ENCODE measurements around the gene FBXW7.
"Not testable (repeated sequence)": the region's sequence is repeated elsewhere in the genome, so short reads cannot be mapped to it uniquely, and the experiment has no call there.

FBXW7 gene

GRCh38 chr4:152535903-152536544 lies at the start of gene FBXW7:
FBXW7 (minus strand) TSS chr4:152536092; CDS start chr4:152411803, 124,289 bp downstream.
- in situ Hi-C loops (cut with MboI; ENCODE audit: low sequenced_read_pairs): no loop called here

- in situ Hi-C loops (cut with MboI; ENCODE audit: low sequenced_read_pairs): no loop called here
Observed at GRCh38 chr4:152585023-152585441, 49.1 kb upstream of the FBXW7 start.

- in situ Hi-C loops (cut with MboI; ENCODE audit: low sequenced_read_pairs): no loop called here
Observed at GRCh38 chr4:152581536-152582160, 45.8 kb upstream of the FBXW7 start.

GRCh38 chr4:152579916-152580315 lies 44.0 kb upstream of the FBXW7 start:
- in situ Hi-C loops (cut with MboI; ENCODE audit: low sequenced_read_pairs): no loop called here

- in situ Hi-C loops (cut with MboI; ENCODE audit: low sequenced_read_pairs): no loop called here
Observed at GRCh38 chr4:152579107-152579764, 43.3 kb upstream of the FBXW7 start.

- in situ Hi-C loops (cut with MboI; ENCODE audit: low sequenced_read_pairs): no loop called here
Observed at GRCh38 chr4:152578670-152579069, 42.8 kb upstream of the FBXW7 start.

- in situ Hi-C loops (cut with MboI; ENCODE audit: low sequenced_read_pairs): no loop called here
Observed at GRCh38 chr4:152577708-152578396, 42.0 kb upstream of the FBXW7 start.

- in situ Hi-C loops (cut with MboI; ENCODE audit: low sequenced_read_pairs): no loop called here
Observed at GRCh38 chr4:152575533-152575932, 39.6 kb upstream of the FBXW7 start.

GRCh38 chr4:152573861-152574260 lies 38.0 kb upstream of the FBXW7 start:
- in situ Hi-C loops (cut with MboI; ENCODE audit: low sequenced_read_pairs): no loop called here

- in situ Hi-C loops (cut with MboI; ENCODE audit: low sequenced_read_pairs): no loop called here
Observed at GRCh38 chr4:152572417-152573086, 36.7 kb upstream of the FBXW7 start.

- in situ Hi-C loops (cut with MboI; ENCODE audit: low sequenced_read_pairs): no loop called here
Observed at GRCh38 chr4:152571770-152572169, 35.9 kb upstream of the FBXW7 start.

- in situ Hi-C loops (cut with MboI; ENCODE audit: low sequenced_read_pairs): no loop called here
Observed at GRCh38 chr4:152571296-152571695, 35.4 kb upstream of the FBXW7 start.

- in situ Hi-C loops (cut with MboI; ENCODE audit: low sequenced_read_pairs): no loop called here
Observed at GRCh38 chr4:152565333-152565732, 29.4 kb upstream of the FBXW7 start.

- in situ Hi-C loops (cut with MboI; ENCODE audit: low sequenced_read_pairs): no loop called here
Observed at GRCh38 chr4:152564336-152564735, 28.4 kb upstream of the FBXW7 start.

- in situ Hi-C loops (cut with MboI; ENCODE audit: low sequenced_read_pairs): no loop called here
Observed at GRCh38 chr4:152563209-152563608, 27.3 kb upstream of the FBXW7 start.

- in situ Hi-C loops (cut with MboI; ENCODE audit: low sequenced_read_pairs): no loop called here
Observed at GRCh38 chr4:152559641-152560040, 23.7 kb upstream of the FBXW7 start.

GRCh38 chr4:152558396-152558795 lies 22.5 kb upstream of the FBXW7 start:
- in situ Hi-C loops (cut with MboI; ENCODE audit: low sequenced_read_pairs): no loop called here

GRCh38 chr4:152556834-152557233 lies 20.9 kb upstream of the FBXW7 start:
- in situ Hi-C loops (cut with MboI; ENCODE audit: low sequenced_read_pairs): no loop called here

GRCh38 chr4:152556283-152556682 lies 20.4 kb upstream of the FBXW7 start:
- in situ Hi-C loops (cut with MboI; ENCODE audit: low sequenced_read_pairs): no loop called here

- in situ Hi-C loops (cut with MboI; ENCODE audit: low sequenced_read_pairs): no loop called here
Observed at GRCh38 chr4:152554742-152555141, 18.9 kb upstream of the FBXW7 start.

GRCh38 chr4:152550687-152551086 lies 14.8 kb upstream of the FBXW7 start:
- in situ Hi-C loops (cut with MboI; ENCODE audit: low sequenced_read_pairs): not testable (repeated sequence)

Measured in HL-60/S4 (cell line).